ENCODE measurements around the gene LTBR. TPM values are rescaled to one million over a fixed set of nuclear protein-coding genes. Genes with fewer than 3 reads are reported as not detected.

The LTBR gene
- total RNA-seq, 1 donor from 2014 or later = 84.2 TPM

DNA sequence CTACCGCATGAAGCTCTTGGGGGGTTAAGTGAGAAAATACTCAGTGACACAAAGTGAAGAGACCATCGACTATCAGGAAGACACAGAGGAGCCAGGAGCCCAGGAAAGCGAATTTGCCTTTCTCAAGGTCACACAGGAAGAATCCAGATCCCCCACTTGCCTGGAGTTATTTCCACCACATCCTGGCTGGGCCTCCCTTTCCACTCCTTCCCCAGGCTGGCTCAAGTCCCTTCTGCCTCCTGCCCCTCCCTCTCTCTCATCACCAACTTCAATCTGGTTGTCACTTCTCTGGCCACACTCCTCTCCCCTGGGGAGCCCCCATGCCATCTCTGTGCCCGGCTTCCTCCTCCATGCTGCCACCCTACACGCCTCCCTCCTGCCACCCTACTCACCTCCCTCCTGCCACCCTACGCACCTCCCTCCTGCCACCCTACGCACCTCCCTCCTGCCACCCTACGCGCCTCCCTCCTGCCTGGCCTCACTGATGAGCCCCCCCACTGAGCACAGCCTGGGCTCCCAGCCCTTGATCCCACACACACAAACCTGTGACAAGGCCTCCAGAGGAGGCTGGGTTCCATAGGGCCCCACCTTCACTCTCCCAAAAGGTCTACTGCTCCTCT, 14.9 kb upstream of the LTBR start:
- no peak for ATAC-seq

DNA sequence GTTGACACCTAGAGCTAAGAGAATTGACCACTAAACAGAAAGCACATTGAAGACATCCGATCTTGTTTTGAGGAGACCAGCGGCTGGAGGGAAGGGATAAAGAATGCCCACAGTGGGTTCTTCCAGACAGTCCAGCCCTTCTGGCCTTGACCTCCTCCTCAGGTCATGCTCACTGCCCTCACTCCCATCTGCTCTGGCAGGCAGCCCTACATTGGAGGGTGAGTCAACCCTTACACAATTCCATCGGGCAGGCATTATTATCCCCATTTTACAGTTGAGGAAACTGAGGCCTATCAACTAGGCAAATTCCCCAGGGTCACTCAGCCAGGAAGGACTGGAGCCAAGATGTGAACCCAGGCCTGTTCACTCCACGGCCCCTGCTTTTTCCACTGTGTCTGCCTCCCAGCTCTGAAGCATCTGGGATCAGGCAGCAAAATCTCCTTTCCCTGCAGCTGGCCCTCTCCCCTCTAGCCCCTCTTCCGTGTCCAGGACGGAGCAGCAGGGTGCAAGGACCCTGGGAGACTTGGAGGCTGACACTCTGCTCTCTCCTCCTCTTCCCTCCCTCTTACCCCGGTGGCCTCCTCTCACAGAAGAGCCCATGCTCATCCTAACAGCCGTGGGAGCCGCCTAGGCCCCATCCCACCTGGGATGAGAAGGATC, 13.9 kb upstream of the LTBR start:
- ATAC-seq = no peak

DNA sequence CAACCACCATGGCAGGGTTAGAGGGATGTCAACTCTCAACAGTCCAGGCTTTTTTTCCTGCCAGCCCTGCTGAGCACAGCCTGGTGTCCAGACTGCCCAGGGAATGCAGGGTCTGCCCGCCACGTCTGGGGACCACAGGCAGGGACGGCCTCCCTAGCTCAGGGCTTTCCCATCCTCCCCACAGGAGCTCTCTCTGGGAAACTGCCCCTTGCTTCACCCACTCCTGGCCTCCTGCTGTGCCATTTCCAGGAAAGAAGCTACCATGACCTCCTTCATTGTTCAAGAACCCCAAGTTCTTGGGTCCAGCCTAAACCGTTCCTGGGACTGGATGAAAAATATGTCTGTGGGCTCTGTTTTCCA, 13.4 kb upstream of the LTBR start:
- ATAC-seq = no peak

DNA sequence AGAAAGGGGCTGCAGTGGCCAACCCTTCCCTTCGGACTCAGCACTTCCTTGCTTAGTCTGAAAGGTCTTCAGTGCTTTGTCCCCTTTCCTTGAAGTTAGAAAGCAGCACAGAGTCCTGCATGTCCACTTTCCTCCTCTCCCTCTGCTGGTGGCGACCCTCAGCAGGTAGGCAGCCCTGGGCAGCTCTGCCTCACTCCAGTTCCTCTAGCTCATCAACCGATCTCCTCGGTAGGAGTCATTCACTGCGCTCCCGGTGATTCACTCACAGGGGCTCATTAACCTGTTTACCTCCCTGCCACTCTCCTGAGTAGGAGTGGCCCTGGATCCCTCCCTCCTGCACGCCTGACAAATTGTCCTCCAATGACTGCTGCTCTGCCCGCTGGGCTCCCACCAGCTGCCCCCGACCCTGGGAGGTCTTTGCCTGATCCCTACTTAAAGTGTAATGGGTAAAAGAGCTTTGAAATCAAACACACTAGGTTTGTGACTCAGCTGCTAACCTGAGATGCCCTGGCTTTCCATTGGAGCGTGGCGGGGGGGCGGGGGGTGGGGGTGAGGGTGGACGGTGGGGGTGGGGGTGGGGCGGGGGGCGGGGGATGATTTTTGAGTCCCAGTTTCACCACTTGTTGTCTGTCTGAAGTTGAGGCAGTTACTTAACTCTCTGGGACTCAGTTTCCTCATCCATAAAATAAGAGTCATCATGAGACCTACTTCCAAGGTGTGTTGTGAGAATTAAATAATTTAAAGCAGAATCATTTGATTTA, 12.8 kb upstream of the LTBR start:
- peak; percentile 73 for ATAC-seq

DNA sequence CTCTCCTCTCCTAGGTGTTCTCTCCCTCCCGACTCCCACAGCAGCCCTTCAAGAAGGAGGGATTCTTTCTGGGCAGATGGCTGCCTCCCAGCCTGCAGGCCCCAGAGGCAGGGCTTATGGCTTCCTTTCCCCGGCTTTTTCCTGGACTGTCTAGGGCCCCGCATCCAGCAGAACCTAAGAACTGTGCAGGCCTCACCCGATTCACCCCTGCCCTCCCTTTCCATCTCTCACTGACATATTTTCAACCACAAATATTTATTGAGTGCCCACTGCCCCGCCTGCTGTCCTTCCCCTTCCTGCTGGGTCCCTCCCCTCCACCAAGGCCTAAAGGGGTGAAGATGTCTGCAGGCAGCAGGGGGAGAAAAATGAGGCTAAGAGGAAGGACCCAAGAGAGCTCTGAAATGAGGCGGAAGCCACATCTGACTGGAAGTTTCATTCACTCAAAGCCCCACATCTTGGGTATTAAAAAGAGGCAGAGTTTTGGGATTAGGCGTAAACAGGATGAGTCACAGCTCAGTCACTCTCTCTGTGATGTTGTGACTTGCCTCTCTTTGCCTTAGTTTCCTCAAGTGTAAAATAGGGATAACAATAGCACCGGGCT, 11.5 kb upstream of the LTBR start:
- ATAC-seq = peak; percentile 46

DNA sequence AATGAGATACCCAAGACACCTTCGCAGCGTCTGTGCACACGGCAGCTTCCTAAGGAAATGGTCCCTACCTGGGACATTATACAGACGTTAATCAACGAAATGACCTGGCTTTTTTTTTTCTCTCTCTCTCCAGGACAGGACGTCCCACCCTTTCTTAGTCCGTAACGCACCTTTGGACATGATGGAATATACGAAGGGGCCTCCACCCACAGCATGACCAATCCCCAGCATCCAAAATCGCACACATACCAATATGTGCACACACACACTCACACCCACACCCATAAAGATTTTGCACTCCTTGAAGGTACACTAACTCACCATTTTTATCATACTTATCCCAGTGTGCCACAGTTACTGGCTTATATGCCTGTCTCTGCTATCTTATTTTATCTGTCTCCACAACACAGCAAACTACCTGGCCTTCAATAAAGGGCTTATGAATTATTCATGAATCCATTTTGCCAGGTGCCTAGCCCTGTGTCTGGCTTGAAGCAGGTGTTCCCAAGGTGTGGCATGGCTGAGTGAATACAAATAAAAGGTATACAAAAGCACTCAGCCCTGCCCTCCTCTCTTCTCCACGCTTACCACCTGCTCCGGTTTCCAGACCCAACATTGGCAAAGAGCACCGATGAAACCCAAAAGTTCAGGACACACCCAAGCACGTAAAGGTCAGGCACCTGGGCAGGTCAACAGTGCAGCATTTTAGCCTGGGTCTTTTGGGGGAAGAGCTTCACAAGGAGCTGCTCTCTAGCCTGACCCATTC, 10.8 kb upstream of the LTBR start:
- peak; percentile 22 for ATAC-seq

DNA sequence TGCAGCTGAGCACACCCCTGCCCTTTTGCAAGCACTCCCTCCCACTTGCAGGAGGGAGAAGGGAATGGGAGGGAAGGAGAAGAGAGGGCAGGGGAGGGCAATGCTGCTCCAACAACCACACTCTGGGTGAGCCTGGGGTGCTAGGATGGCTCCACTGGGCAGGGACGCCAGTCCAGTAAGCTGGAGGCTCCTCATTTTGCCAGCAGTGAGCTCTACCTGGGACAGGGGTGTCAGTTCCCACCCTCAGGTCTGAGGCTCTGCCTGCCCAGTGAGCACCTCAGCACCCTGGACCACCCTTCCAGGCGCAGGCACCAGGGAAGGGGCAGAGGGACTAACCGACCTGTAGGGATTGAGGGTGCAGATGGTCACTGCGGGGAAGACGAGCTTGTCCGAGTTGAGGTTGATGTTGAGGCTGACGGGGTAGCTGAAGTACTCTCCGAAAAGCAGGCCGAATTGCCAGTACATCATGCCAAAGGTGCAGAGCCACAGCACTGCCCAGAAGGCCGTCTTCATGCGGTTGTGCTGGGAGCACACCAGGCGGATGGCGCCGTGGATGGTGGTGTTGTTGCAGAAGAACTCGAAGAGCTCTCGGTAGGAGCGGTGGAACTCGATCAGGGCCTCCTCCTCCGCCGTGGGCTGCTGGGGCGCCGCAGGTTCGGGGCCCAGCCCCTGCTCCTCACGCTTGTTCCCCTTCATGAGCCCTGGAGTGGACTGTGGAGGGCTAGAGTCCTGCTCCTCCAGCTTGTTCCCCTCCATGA, 9.8 kb upstream of the LTBR start:
- ATAC-seq = no peak

DNA sequence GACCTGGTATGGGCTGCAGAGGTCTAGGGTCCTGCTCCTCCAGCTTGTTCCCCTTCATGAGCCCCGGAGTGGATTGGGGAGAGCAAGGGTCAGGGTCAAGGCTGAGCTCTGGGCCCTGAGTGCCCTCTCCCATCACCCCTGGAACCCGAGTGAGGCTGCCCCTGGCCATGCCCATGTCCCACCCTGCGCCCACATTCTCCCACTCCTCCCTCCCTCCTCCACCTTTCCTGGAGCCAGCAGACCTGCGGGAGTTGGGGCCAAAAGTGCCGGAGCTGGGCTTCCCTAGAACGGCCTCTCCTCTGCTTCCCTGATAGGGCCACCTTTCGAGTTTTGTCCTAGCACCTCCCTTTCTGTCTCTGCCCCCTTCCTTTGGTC, 9.2 kb upstream of the LTBR start:
- ATAC-seq = no peak

DNA sequence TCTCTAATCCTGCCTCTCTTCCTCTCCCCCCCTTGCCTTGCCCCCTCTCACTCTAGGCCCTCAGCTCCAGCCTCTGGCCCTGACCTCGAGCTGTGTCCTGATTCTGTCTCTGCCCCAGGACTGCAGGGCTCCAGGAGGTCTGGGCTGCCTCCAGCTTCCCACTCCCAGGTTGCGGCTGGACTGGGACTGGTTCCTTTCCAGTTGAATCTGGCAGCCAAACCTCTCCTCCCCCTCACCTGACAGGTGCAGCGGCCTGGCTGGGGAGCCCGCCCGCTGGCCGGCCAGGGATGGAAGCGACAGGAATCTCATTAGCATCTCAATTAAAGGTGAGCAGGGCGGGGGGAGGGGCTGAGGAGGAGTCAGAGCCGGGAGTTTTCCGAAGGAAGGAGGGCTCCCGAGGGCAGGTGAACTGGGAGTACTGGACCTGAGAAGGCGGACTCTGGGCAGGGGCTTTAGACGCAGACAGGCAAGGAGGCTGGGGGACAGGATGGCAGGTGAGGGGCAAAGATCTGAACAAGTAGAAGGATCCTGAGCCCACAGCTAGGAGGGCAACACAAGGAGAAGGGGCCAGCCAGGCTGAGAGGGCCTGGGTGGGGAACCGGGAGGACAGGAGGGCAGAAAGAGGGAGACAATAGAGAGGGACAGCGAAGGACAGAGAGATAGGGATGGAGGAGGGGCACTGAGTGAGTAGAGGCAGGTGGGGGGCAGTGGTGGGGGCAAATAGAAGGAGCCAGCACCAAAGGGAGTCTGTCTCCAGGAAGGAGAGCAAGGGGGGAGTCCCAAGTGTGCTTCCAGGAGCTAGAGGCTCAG, 8.5 kb upstream of the LTBR start, which contains the start of gene SCNN1A:
TSS of gene SCNN1A (minus strand) at position 295 of the 810 bp plus-strand sequence. CDS start 780 bp downstream, outside the sequence.
- ATAC-seq = peak; percentile 38

DNA sequence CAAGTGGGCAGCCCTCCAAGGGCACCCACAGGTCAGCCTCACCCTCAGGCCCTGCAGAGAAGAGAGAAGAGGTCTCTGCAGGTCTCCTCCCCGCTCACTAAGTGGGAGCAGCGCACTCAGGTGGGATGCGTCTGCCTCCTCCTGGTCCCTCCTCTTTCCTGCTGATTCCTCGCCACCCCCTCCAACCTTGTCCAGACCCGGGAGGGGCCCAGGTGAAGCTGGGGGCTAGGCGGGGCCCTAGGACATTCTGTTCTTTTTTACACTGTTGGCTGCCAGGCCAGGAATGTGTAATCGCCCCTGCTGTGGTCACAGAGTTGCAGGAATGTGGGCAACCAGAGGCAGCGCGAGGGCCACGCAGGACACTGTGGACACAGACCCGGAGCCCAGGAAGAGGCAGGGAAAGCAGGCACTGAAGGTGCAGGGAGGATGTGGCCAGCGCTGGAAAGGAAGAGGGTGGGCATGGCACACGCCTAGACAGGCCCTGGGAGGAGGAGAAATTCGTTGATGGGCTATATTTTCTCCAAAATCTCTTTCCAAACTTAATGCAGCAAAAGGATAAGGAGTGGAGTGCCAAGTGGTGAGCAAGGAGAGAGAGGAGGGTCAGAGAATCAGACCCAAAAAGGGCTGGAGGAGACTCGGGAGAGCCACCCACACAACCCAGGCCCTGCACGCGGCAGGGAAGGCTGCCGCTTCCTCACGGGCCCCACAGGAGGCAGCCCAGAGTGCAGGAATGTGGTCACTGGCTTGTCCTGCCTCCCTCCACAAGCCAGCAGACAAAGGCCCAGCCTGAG, 7.7 kb upstream of the LTBR start:
- ATAC-seq = peak; percentile 44

DNA sequence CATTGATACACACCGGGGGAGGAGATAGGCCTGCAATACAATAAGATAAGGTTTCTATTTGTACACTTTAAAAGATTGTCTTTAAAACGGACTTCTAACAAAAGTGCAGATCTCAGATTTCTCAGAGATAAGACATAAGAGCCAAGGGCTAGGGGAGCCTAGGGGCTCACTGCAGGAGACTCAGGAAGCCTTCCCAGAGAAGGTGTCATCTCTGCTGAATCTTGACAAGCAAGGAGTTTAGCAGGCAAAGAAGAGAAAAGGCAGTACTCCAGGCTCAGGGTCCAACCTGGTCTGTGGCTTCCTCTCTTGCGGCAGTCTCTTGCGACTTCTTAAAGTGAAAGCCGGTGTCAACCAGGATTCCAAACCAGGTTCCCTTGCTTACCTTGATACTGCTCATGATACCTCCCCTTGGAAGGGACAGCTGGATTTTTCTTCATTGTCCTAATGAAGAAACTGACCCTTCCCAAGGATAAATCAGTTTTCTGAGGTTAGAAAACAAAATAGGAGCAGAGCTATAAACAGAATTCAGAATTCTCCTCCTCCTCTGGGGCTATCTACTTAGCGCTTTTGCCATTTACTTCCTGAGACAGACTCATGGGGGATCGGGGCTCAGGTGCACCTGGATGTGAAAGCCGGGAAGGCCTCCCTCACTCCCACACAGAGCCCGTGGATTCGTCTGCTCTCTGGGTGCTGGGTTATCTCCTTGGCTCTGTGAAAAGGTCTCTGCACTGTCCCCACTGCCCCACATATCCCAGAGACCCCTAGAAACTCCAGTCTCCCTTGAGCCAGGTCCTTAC, 6.9 kb upstream of the LTBR start:
- no peak for ATAC-seq

DNA sequence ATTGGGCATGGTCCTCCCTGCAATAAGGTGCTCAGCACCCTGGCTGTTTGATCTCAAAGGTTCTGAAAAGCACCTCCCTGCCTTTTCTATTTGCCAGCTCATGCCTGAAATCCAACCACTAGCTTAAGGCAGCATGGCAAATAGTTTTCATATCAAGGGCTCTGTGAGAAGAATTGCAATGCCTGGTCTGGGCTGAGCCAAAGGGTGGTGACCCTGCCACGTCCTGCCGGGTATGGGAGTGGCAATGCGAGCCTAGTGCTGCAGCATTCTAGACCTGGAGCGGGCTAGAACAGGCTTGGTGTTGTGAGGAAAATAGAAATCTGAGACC, 6.3 kb upstream of the LTBR start:
- ATAC-seq = peak; percentile 59

DNA sequence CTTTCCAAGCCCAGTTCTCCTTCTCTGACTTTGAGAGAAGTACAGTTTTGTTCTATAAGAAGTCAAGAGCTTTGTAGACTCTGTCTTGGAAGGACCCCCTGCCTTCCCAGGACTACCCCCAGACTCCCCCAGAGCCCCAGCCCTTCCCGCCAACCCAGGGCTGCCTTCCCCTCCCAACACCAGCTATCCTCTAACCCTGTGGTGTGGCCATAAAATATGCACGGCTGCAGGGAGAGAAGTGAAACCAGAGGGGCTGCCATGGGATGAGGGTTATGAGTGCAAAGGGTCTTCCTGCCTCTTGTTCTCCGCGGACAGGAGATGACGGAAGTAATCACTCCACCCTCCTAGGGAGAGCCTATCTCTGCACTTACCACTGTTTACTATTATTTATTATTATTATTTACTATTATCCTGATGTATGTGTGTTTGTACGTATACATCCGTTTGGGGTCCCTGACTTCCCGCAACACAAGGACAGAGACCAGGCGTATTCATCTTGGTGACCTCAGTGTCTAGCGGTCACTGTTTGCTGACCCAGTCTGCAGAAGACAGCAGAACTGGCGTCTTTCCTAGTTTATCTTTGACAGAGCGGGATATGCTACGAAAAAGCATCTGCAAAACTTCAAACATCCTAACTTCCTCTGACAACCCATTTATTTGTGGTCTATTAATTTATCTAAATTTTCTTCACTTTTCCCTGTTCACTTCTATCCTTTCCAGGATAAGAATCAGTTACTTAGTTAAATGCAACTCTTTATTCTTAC, 5.1 kb upstream of the LTBR start:
- ATAC-seq = no peak

DNA sequence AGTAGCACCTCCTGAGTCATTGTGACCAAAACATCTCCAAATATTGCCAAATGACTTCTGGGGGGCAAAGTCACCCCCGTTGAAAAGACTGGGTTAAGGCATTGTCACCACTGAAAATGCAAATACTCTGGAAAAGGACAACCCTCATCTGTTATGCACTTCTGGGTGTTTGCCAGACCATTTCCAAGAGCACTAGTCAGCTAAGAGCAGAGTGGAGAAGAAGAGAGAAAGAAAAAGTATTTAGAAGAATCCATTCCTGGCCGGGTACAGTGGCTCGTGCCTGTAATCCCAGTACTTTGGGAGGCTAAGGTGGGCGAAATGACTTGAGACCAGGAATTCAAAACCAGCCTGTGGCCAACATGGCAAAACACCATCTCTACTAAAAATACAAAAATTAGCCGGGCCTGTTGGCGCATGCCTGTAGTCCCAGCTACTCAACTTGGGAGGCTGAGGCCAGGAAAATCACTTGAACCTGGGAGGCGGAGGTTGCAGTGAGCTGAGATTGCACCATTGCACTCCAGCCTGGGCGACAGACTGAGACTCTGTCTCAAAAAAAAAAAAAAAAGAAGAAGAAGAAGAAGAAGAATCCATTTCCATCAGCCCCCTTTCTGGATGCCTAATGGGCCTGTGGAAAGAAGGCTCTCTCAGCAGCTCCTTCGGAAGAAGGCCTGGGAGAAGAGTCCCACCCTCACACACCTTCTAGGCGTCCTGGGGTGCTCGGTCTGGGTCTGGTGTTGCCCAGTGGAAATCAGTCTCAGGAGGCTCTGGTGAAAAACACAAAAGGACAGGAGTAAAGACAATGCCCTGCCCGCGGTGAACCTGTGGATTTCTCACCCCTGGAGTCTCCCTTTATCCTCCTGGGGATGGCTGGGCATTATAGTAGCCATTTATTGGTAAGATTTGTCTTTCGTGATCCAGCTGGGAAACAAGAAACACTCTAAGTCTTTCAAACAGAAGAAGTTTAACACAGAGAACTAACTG, 3.5 kb upstream of the LTBR start:
- no peak for ATAC-seq

DNA sequence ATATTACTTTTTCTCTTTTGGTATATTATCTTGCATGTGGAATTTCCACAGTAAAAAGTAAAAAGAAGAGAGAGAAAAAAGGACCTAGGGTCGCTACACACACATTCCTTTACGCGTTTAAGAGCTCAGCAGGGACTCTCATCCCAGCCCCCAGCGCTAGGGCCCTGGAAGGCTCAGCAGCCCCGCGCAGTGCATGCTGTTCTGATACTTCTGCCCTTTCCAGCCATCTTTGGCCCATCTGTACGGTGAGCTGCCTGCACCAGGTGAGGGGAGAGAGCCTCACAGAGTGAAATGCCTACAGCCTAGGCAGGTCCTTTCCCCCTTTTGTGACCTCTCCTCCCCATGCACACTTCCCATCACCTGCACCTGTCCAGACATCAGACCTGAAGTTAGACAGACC, 1.6 kb upstream of the LTBR start:
- no peak for ATAC-seq

DNA sequence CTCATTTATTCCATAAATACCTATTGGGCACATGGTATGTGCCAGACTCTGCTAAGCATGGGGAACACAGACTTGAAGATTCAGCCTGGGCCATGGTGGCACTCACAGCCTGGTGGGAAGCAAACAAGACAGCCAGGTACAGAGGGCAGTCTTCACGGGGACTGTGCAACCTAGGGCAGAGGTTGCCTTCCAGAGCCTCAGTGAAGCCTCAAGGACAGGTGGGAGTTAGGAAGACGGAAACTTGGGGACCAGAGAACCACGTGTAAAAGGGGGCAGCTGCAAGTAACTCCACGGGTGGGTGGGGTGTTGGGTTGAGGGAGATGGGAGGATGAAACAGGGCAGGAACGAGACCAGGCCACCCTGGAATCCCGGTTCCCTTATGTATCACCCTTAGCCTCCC, 980 bp upstream of the LTBR start:
- no peak for ATAC-seq

Measured in esophagus mucosa (tissue), 1 donor.